ENCODE results near the gene PCDHGB1. TPM values are rescaled to one million over a fixed set of nuclear protein-coding genes. Genes with fewer than 3 reads are reported as not detected.
"Not testable (repeated sequence)": the region's sequence is repeated elsewhere in the genome, so short reads cannot be mapped to it uniquely, and the experiment has no call there.

PCDHGB1 gene
- total RNA-seq, 2 experiments from 2014 or later, result 3.0 to 4.1 TPM

DNA sequence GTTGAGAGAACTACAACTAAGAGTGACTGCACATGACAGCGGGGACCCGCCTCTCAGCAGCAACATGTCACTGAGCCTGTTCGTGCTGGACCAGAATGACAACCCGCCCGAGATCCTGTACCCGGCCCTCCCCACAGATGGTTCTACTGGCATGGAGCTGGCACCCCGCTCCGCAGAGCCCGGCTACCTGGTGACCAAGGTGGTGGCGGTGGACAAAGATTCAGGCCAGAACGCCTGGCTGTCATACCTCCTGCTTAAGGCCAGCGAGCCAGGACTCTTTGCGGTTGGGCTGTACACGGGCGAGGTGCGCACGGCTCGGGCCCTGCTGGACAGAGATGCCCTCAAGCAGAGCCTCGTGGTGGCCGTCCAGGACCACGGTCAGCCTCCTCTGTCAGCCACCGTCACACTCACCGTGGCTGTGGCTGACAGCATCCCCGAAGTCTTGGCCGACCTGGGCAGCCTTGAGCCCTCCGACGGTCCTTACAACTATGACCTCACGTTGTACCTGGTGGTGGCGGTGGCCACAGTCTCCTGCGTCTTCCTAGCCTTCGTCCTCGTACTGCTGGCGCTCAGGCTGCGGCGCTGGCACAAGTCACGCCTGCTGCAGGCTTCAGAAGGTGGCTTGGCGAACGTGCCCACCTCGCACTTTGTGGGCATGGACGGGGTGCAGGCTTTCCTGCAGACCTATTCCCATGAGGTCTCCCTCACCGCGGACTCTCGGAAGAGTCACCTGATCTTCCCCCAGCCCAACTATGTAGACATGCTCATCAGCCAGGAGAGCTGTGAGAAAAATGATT, 34.8 kb downstream of the PCDHGB1 start:
- no peaks in the 10 kb centered on the region for H3K9me2 ChIP-seq (ENCODE audit: insufficient read depth, low read length)
- ChIA-PET CTCF (ENCODE audit: unreplicated experiment) (no interaction called here), POLR2A (no interaction called here)
- no peak overlapping the region for H3K4me2 ChIP-seq (ENCODE audit: low read length)
- no peaks in the 10 kb centered on the region for H3K9me3 ChIP-seq (ENCODE audit: low read length)
- TF ChIP-seq, protein P1, sequence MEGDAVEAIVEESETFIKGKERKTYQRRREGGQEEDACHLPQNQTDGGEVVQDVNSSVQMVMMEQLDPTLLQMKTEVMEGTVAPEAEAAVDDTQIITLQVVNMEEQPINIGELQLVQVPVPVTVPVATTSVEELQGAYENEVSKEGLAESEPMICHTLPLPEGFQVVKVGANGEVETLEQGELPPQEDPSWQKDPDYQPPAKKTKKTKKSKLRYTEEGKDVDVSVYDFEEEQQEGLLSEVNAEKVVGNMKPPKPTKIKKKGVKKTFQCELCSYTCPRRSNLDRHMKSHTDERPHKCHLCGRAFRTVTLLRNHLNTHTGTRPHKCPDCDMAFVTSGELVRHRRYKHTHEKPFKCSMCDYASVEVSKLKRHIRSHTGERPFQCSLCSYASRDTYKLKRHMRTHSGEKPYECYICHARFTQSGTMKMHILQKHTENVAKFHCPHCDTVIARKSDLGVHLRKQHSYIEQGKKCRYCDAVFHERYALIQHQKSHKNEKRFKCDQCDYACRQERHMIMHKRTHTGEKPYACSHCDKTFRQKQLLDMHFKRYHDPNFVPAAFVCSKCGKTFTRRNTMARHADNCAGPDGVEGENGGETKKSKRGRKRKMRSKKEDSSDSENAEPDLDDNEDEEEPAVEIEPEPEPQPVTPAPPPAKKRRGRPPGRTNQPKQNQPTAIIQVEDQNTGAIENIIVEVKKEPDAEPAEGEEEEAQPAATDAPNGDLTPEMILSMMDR (conservative IDR thresholded peaks at IDR 0.05; ENCODE audit: low read length), result no peak
- TF ChIP-seq EZH2phosphoT487 (IDR thresholded peaks at IDR 0.05; ENCODE audit: borderline replicate concordance, low read depth, low read length), result no peak
- DNase-seq (ENCODE audit: low spot score), result no peak
- no peak overlapping the region for H3K27ac ChIP-seq (ENCODE audit: low read depth, low read length, poor library complexity, severe bottlenecking)
- no peak overlapping the region for H2AFZ ChIP-seq (ENCODE audit: low read length)
- BruUV-seq (replicated peaks), result no TSS peak
- intact Hi-C loops (cut with micrococcal nuclease; ENCODE audit: unreplicated experiment), result no loop called here
- H3K79me2 ChIP-seq (ENCODE audit: insufficient read depth, low read depth, low read length), result no peaks in the 10 kb centered on the region
- no peaks in the 10 kb centered on the region for H3K4me1 ChIP-seq (ENCODE audit: insufficient read depth, low read length, poor library complexity, severe bottlenecking)
- H3K36me3 ChIP-seq (ENCODE audit: insufficient read depth, low read length), result no peaks in the 10 kb centered on the region
- no peak overlapping the region for H3K4me3 ChIP-seq (ENCODE audit: low read depth, low read length, poor library complexity, severe bottlenecking)
- no peaks in the 10 kb centered on the region for H4K20me1 ChIP-seq (ENCODE audit: insufficient read depth, low read length)

DNA sequence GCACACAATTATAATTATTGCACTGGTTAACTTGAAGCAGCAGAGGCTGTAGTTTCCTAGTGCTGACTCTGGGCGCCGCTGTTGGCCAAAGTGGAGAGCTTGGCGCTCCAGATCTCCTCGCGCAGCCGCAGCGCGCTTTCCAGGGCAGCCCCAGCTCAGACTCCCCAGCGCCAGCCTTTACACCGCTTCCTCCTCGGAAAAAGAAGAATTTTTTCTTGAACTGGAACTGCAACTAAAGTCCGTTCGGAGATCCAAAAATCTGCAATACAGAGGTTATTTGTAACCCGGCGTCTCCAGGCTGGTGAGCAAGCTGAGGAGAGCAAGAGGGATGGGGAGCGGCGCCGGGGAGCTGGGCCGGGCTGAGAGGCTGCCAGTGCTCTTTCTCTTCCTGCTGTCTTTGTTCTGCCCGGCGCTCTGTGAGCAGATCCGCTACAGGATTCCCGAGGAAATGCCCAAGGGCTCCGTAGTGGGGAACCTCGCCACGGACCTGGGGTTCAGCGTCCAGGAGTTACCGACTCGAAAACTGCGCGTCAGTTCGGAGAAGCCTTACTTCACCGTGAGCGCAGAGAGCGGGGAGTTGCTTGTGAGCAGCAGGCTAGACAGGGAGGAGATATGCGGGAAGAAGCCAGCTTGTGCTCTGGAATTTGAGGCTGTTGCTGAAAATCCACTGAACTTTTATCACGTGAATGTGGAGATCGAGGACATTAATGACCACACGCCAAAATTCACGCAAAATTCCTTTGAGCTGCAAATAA, 37.8 kb downstream of the PCDHGB1 start, which contains the start of gene PCDHGB4:
PCDHGB4 (plus strand) TSS at position 142 of the 755 bp plus-strand sequence; CDS start at position 329, 187 bp downstream.
- POLR2A ChIA-PET, result interaction anchor here (0.6 to 1.4 kb wide), 2 partner anchors 9 to 119 kb away, joined by 3 to 4 read pairs; no protein-coding TSS in a partner anchor
- TF ChIP-seq, protein P1 (conservative IDR thresholded peaks at IDR 0.05; ENCODE audit: low read length), result peak; percentile 75
- peak; percentile 58 for DNase-seq (ENCODE audit: low spot score)

More for the DNA sequence above, 37.8 kb downstream of the PCDHGB1 start, which contains the start of gene PCDHGB4:
- Histone ChIP-seq H3K4me3 (ENCODE audit: low read depth, low read length, poor library complexity, severe bottlenecking) (peak within 1 kb of the TSS; percentile 61), H3K4me2 (ENCODE audit: low read length) (peak within 1 kb of the TSS; percentile 31; the same call in 1 of the 2 replicates)
- BruUV-seq (replicated peaks); H2AFZ ChIP-seq (ENCODE audit: low read length); H4K20me1 ChIP-seq (ENCODE audit: insufficient read depth, low read length); H3K79me2 ChIP-seq (ENCODE audit: insufficient read depth, low read depth, low read length); CTCF ChIA-PET (ENCODE audit: unreplicated experiment); H3K4me1 ChIP-seq (ENCODE audit: insufficient read depth, low read length, poor library complexity, severe bottlenecking); H3K27ac ChIP-seq (ENCODE audit: low read depth, low read length, poor library complexity, severe bottlenecking); H3K9me3 ChIP-seq (ENCODE audit: low read length); H3K9me2 ChIP-seq (ENCODE audit: insufficient read depth, low read length); H3K36me3 ChIP-seq (ENCODE audit: insufficient read depth, low read length): not testable (repeated sequence)
- intact Hi-C loops (cut with micrococcal nuclease; ENCODE audit: unreplicated experiment), result loop anchor here (1.0 kb wide), 1 partner anchor 25 kb away; the partner anchor contains the start of gene PCDHGA10

All from OCI-LY7 (cell line).